HL-60 (cell line): ENCODE data around the gene PCSK5.

Experiments
- DNase-seq, 2 experiments: peaks; one replicate each; pipeline ENCODE4 v3.0.0-alpha.2; 2010 to 2020; ENCODE audit warnings: low read depth in 1 of 2, low spot score in 1 of 2
- H3K27ac ChIP-seq: fragments of 250-450 bp; sonication (Bioruptor Pico); replicated peaks from 2 replicates; pipeline ENCODE4 v1.5.1; 2020; ENCODE audit warnings: mild to moderate bottlenecking, moderate library complexity
- H3K27me3 ChIP-seq: fragments of 250-450 bp; sonication (Bioruptor Pico); 2 replicates; pipeline ENCODE4 v1.5.1; 2021; ENCODE audit warnings: mild to moderate bottlenecking, moderate library complexity; ENCODE audit not compliant: insufficient read depth, poor library complexity, severe bottlenecking
- H3K4me3 ChIP-seq: replicated peaks from 2 replicates; pipeline ENCODE4 v1.5.1; 2011; ENCODE audit warnings: mild to moderate bottlenecking, control low read depth, low read length; ENCODE audit not compliant: insufficient read depth
- CTCF ChIP-seq: IDR thresholded peaks from one replicate; pipeline ENCODE4 v1.5.1; 2011; ENCODE audit warnings: low read length, control low read depth, inconsistent platforms; ENCODE audit not compliant: insufficient read depth
- GABPA ChIP-seq: IDR thresholded peaks from 2 replicates; pipeline ENCODE4 v1.6.1; 2012; ENCODE audit warnings: low read depth
- POLR2AphosphoS5 ChIP-seq: IDR thresholded peaks from 2 replicates; pipeline ENCODE4 v1.6.1; 2012; ENCODE audit warnings: low read depth
- REST ChIP-seq: IDR thresholded peaks from 2 replicates; pipeline ENCODE4 v1.6.1; 2012; ENCODE audit warnings: low read depth; ENCODE audit not compliant: insufficient replicate concordance
- SPI1 ChIP-seq: IDR thresholded peaks from 2 replicates; pipeline ENCODE4 v1.6.1; 2012; ENCODE audit warnings: low read depth, mild to moderate bottlenecking, borderline replicate concordance

PCSK5 gene

DNA sequence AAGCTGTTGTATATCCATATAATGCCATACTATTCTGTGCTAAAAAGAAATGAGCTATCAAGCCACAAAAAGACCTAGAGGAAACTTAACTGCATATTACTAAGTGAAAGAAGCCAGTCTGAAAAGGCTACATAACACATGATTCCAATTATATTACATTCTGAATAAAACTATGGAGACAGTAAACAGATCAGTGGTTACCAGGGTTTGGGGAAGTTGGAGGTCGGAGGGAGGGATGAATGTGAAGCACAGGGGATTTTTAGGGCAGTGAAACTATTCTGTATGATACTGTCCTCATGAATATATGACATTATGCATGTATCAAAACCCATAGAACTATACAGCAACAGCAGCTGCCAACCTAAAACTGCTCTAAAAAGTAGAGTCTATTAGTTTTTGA is 509.4 kb downstream of the PCSK5 start:
- no peak for DNase-seq
- no peak overlapping the region for H3K27ac ChIP-seq
- H3K4me3 ChIP-seq: no peak overlapping the region
- no peaks in the 10 kb centered on the region for H3K27me3 ChIP-seq
- no peak for TF ChIP-seq GABPA
- no peak for TF ChIP-seq POLR2AphosphoS5
- no peak for TF ChIP-seq REST
- TF ChIP-seq CTCF: no peak
- no peak for TF ChIP-seq SPI1

- no peak for DNase-seq
- Histone ChIP-seq H3K4me3 (no peak overlapping the region), H3K27me3 (no peaks in the 10 kb centered on the region), H3K27ac (no peak overlapping the region)
- no peak for TF ChIP-seq CTCF
- no peak for TF ChIP-seq SPI1
- TF ChIP-seq REST: no peak
- TF ChIP-seq POLR2AphosphoS5: no peak
- no peak for TF ChIP-seq GABPA
These were observed 510.1 kb downstream of the PCSK5 start for GRCh38 chr9:76400534-76401096.

DNA sequence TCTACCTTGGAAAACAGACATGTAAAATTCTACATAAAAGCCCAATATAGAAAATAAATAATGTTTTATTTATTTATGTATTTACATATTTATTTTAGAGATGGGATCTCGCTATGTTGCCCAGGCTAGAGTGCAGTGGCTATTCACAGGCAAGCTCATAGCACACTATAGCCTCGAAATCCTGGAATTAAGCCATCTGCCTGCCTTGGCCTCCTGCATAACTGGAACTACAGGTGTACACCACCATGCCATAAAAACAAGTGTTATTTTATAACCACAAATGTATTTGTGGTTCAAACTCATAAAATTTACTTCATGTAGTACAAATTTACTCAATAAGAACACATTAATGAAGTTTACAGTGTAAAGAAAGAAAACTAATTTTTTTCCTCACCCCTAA is 510.7 kb downstream of the PCSK5 start:
- Histone ChIP-seq H3K27me3 (no peaks in the 10 kb centered on the region), H3K27ac (no peak overlapping the region), H3K4me3 (no peak overlapping the region)
- no peak for DNase-seq
- TF ChIP-seq GABPA: no peak
- TF ChIP-seq CTCF: no peak
- no peak for TF ChIP-seq POLR2AphosphoS5
- TF ChIP-seq SPI1: no peak
- TF ChIP-seq REST: no peak
